CD4-positive, alpha-beta memory T cell (primary cell): ENCODE measurements around the gene HOXC12. TPM values are rescaled to one million over a fixed set of nuclear protein-coding genes. Genes with fewer than 3 reads are reported as not detected.

Experiments
- CTCF ChIA-PET: fragments of 350-600 bp; sonication (Branson Sonifier 250); formaldehyde crosslinking; loops from one replicate; lab custom pipeline; 2021; ENCODE audit warnings: inconsistent platforms; ENCODE audit not compliant: partially characterized antibody; lab: Charles Lee
- POLR2A ChIA-PET: fragments of 350-600 bp; sonication (Branson Sonifier 250); formaldehyde crosslinking; loops from one replicate; lab custom pipeline; 2021; ENCODE audit not compliant: partially characterized antibody; lab: Charles Lee
- DNase-seq, 5 donors: peaks; one replicate each; pipeline versions ENCODE4 v3.0.0 to v3.0.0-alpha.2; 2020 to 2022; ENCODE audit warnings: mixed read lengths in 1 of 5
- H3K27ac ChIP-seq: one replicate; pipeline ENCODE4 v1.7.0; 2013; ENCODE audit warnings: low read depth, low read length
- H3K27me3 ChIP-seq: 2 replicates; pipeline ENCODE4 v1.7.0; 2013; ENCODE audit warnings: mild to moderate bottlenecking, low read length, moderate library complexity; ENCODE audit not compliant: insufficient read depth
- H3K36me3 ChIP-seq: 2 replicates; pipeline ENCODE4 v1.7.0; 2013; ENCODE audit warnings: mild to moderate bottlenecking, low read length, moderate library complexity; ENCODE audit not compliant: insufficient read depth
- H3K4me1 ChIP-seq: 2 replicates; pipeline ENCODE4 v1.7.0; 2013; ENCODE audit warnings: mild to moderate bottlenecking, low read length, moderate library complexity; ENCODE audit not compliant: insufficient read depth
- H3K4me3 ChIP-seq, 2 donors: one replicate each; pipeline ENCODE4 v1.7.0; 2013; ENCODE audit warnings: low read length in 2 of 2, mild to moderate bottlenecking in 1 of 2
- H3K9me3 ChIP-seq, 2 donors: one replicate each; pipeline ENCODE4 v1.7.0; 2013; ENCODE audit warnings: low read length in 2 of 2, control low read depth in 1 of 2; ENCODE audit not compliant: control insufficient read depth in 1 of 2
- H3K27ac Mint-ChIP-seq, 7 donors: one replicate each; pipeline ENCODE4 v1.8.0; 2020 to 2021; ENCODE audit warnings: mixed read lengths in 7 of 7, mild to moderate bottlenecking in 6 of 7, inconsistent platforms in 3 of 7, moderate library complexity in 3 of 7
- H3K27me3 Mint-ChIP-seq, 2 donors: one replicate each; pipeline ENCODE4 v1.8.0; 2020 to 2021; ENCODE audit warnings: mixed read lengths in 2 of 2
- H3K36me3 Mint-ChIP-seq, 2 donors: one replicate each; pipeline ENCODE4 v1.8.0; 2020 to 2021; ENCODE audit warnings: mixed read lengths in 2 of 2, inconsistent platforms in 1 of 2, mild to moderate bottlenecking in 1 of 2
- H3K4me1 Mint-ChIP-seq, 4 donors: one replicate each; pipeline ENCODE4 v1.8.0; 2020 to 2021; ENCODE audit warnings: mixed read lengths in 4 of 4, mild to moderate bottlenecking in 1 of 4
- H3K4me3 Mint-ChIP-seq, 8 donors: one replicate each; pipeline ENCODE4 v1.8.0; 2020 to 2021; ENCODE audit warnings: mixed read lengths in 8 of 8, mild to moderate bottlenecking in 7 of 8, moderate library complexity in 6 of 8, inconsistent platforms in 3 of 8
- H3K9me3 Mint-ChIP-seq, 8 donors: one replicate each; pipeline ENCODE4 v1.8.0; 2020 to 2021; ENCODE audit warnings: mixed read lengths in 8 of 8, mild to moderate bottlenecking in 5 of 8, inconsistent platforms in 3 of 8, moderate library complexity in 1 of 8
- intact Hi-C: fragments of 100-400 bp; cut with micrococcal nuclease; formaldehyde crosslinking; loops from one replicate; pipeline ENCODE4 v1.15.1; 2023
- polyA plus RNA-seq, 2 donors: library from polyadenylated mRNA; unstranded; fragments of 300-500 nt; fragmentation: Illumina TruSeq; gene quantifications; one replicate each; pipeline ENCODE4 v1.2.3, GENCODE V29; 2021
- total RNA-seq, 2 experiments: library from RNA; stranded (reverse); gene quantifications; one replicate each; pipeline ENCODE4 v1.2.3, GENCODE V29; 2021

The HOXC12 gene
- total and polyA plus RNA-seq, 4 experiments from 2014 or later: not detected

DNA sequence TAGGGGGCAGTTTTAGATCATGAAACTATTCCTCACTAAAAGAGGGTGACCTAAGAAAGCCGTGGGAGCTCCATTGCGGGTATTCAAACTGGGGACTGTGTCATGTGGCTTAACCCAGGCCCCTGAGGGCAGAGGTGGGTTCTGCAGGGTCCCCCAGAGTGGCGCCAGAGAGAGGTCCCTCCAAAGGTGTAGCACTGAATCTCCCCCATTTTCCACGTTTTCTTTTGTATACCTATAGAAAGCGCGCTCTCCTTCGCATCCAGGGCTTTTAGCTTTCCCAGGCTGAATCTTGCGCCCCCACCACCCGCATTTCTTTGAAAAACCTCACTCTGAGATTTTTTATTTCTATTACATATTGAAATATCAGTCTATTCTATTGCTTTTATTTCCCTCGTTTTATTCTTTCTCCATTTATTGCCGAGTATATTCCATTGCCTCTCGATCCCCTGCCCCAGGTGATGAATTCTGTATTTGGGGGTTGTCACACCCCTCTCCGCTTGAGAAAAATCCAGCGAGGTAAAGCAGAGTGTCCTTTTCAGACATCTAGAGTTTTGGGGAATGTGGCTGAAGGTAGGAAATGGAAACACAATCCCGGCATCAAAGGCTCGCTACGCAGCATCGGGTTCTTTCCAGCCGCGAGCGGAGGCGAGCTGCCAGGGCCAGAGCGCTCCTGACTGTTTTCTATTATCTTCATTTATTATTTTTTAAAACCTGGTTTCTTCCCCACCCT is 16.9 kb upstream of the HOXC12 start:
- intact Hi-C loops: no loop called here
- ChIA-PET CTCF (no interaction called here), POLR2A (no interaction called here)
- peaks cover 6 to 26% (median 16%) of the 10 kb centered on the region in 4 donors for H3K4me1 Mint-ChIP-seq
- H3K4me3 Mint-ChIP-seq: peak overlapping the region in 3 of 8 donors; percentile 14 to 36 (median 22)
- peaks cover 0 to 9% (median 2%) of the 10 kb centered on the region in 8 donors for H3K9me3 Mint-ChIP-seq
- peaks cover 70 to 79% of the 10 kb centered on the region in 2 donors for H3K27me3 Mint-ChIP-seq
- no peaks in the 10 kb centered on the region for H3K36me3 ChIP-seq
- no peaks in the 10 kb centered on the region for H3K36me3 Mint-ChIP-seq
- H3K9me3 ChIP-seq: no peaks in the 10 kb centered on the region
- H3K4me1 ChIP-seq: peaks cover 12% of the 10 kb centered on the region
- no peak overlapping the region for H3K27ac ChIP-seq
- no peak overlapping the region for H3K4me3 ChIP-seq
- peak overlapping the region in 1 of 7 donors; percentile 63 for H3K27ac Mint-ChIP-seq
- peaks cover 60% of the 10 kb centered on the region for H3K27me3 ChIP-seq
- no peak for DNase-seq

DNA sequence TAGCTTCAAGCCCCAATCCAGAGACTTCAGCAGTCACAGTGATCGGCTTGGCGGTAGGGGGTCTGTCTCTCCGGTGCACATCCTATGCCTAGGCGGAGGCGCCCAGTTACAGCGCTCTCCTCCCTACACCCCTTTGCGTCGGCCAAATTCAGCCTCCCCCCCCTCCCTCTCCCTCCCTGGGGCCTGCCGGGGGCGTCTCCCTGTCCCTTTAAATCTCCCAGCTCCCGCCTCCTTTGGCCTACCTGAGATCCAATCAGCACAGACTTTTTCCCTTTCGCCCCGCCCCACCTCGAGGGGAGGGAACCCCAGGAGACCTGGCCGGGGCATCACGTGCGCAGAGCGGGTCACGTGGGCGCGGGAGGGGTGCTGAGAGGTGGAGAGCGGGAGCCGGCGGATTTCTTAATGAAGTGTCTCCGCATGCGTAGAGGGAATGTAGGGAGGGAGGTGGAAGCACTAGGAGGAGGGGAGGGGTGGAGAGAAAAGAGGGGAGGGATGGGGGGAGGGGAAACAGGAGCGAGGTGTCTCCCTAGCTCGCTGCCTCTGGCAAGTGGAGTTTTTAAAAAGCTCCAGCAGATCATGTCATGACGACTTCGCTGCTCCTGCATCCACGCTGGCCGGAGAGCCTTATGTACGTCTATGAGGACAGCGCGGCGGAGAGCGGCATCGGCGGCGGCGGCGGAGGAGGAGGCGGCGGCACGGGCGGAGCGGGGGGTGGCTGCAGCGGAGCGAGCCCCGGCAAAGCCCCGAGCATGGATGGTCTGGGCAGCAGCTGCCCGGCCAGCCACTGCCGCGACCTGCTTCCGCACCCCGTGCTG is 16.2 kb upstream of the HOXC12 start, which contains the start of gene HOXC13:
Gene HOXC13, plus strand, starts transcription at position 506 of the 815 bp plus-strand sequence. Its CDS starts 76 bp downstream, at position 582.
- DNase-seq: no peak

DNA sequence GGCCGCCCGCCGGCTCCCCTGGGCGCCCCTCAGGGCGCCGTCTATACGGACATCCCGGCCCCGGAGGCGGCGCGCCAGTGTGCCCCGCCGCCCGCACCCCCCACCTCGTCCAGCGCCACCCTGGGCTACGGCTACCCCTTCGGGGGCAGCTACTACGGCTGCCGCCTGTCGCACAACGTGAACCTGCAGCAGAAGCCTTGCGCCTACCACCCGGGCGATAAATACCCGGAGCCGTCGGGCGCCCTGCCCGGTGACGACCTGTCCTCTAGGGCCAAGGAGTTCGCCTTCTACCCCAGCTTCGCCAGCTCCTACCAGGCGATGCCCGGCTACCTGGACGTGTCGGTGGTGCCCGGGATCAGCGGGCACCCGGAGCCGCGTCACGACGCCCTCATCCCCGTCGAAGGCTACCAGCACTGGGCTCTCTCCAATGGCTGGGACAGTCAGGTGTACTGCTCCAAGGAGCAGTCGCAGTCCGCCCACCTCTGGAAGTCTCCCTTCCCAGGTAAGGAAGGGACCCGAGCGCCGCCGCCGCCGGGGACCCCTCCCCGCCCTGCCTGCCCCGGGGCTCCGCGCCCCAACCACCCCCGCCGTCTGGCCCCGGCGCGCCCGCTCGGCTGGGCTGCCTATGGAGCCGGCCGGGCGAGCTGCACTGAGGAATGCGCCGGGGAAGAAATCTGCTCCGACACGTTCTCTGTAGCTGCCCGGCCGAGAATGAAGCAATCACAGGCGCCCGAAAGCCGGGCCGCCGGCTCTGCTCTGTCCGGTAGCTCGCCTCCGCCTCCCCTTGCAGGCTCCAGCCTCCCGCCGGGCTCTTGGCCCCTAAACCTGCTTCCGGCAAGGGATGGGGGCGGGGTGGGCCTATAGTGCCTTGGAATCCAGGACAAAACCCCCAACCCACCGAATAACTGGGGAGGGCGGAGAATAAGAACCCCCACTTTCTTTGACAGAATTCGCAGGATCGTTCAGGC is 15.3 kb upstream of the HOXC12 start:
- H3K27me3 ChIP-seq: peaks cover 61% of the 10 kb centered on the region
- Mint-ChIP-seq H3K27me3 (peaks cover 67 to 74% of the 10 kb centered on the region in 2 donors), H3K4me3 (peak overlapping the region in 2 of 8 donors; percentile 15 to 31), H3K4me1 (peaks cover 6 to 26% (median 16%) of the 10 kb centered on the region in 4 donors), H3K9me3 (peaks cover 0 to 9% (median 2%) of the 10 kb centered on the region in 8 donors), H3K36me3 (no peaks in the 10 kb centered on the region), H3K27ac (peak overlapping the region in 2 of 7 donors; percentile 5 to 35)
- no peak overlapping the region for H3K27ac ChIP-seq
- H3K9me3 ChIP-seq: no peaks in the 10 kb centered on the region
- no peaks in the 10 kb centered on the region for H3K36me3 ChIP-seq
- intact Hi-C loops: no loop called here
- peaks cover 12% of the 10 kb centered on the region for H3K4me1 ChIP-seq
- CTCF ChIA-PET: no interaction called here
- H3K4me3 ChIP-seq: no peak overlapping the region
- no peak for DNase-seq
- POLR2A ChIA-PET: no interaction called here

More for the DNA sequence above, 16.2 kb upstream of the HOXC12 start, which contains the start of gene HOXC13:
- POLR2A ChIA-PET: no interaction called here
- CTCF ChIA-PET: no interaction called here
- Histone ChIP-seq H3K4me3 (no peak within 1 kb of the TSS), H3K27ac (no peak within 1 kb of the TSS), H3K9me3 (no peaks in the 10 kb centered on the region), H3K36me3 (no peaks in the 10 kb centered on the region), H3K4me1 (peaks cover 12% of the 10 kb centered on the region), H3K27me3 (peaks cover 61% of the 10 kb centered on the region)
- intact Hi-C loops: no loop called here
- peak within 1 kb of the TSS in 2 of 7 donors; percentile 35 to 63 for H3K27ac Mint-ChIP-seq
- H3K9me3 Mint-ChIP-seq: peaks cover 0 to 9% (median 2%) of the 10 kb centered on the region in 8 donors
- peaks cover 6 to 26% (median 16%) of the 10 kb centered on the region in 4 donors for H3K4me1 Mint-ChIP-seq
- peaks cover 68 to 75% of the 10 kb centered on the region in 2 donors for H3K27me3 Mint-ChIP-seq
- peak within 1 kb of the TSS in 4 of 8 donors; percentile 15 to 59 (median 30) for H3K4me3 Mint-ChIP-seq
- H3K36me3 Mint-ChIP-seq: no peaks in the 10 kb centered on the region

DNA sequence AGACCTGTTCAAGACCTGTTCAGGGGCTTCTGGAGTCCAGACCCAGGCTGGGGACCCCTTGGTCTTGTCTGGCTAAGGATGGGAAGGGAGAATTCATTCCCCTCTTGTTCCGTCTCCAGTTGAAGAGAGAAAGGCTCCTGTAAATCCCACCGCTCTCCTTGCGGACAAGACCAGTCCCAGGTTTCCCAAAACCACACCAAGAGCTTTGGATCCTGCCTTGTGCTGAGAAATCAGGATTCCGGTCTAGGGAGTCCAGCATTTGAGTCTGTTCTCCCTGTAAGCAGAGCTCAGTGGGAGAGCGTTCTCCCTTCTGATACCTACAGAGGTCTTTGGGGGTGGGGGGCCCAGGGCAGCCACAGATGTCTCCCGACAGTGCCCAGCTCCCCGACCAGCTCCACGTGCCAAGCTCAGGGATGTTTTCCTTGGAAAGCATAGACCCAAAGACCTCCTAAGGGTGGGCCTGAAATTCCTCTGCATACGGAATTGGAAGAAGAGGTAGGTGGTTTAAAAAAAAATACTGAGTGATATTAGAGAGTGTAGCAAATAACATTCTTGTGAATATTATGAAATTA is 14.2 kb upstream of the HOXC12 start:
- Mint-ChIP-seq H3K27ac (peak overlapping the region in 1 of 7 donors; percentile 5), H3K9me3 (peaks cover 0 to 11% (median 2%) of the 10 kb centered on the region in 8 donors)
- intact Hi-C loops: no loop called here

DNA sequence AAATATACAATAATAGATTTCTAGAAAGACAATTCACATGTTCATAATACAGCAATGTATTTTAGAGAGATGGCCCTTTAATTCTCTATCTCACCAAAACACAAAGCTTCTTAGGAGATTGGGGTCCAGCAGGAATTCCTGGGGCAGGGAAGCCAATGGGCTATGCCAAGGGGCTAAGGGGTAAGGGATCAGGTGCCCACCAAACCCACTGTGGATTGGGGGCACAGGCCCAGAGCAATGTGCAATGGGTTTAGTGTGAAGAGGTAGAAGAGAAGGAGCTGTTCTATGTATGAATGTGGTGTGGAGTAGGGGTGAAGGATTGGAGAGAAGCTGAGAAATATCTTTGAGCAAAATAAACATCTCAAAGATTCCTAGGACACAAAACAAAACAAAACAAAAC is 13.5 kb upstream of the HOXC12 start:
- CTCF ChIA-PET: no interaction called here

More for the DNA sequence above, 14.2 kb upstream of the HOXC12 start:
- no peaks in the 10 kb centered on the region for H3K9me3 ChIP-seq
- H3K27me3 ChIP-seq: peaks cover 61% of the 10 kb centered on the region
- Mint-ChIP-seq H3K4me1 (peaks cover 4 to 22% (median 13%) of the 10 kb centered on the region in 4 donors), H3K4me3 (no peak overlapping the region), H3K27me3 (peaks cover 67 to 75% of the 10 kb centered on the region in 2 donors), H3K36me3 (no peaks in the 10 kb centered on the region)
- H3K4me1 ChIP-seq: peaks cover 8% of the 10 kb centered on the region
- CTCF ChIA-PET: no interaction called here
- no peak for DNase-seq
- H3K27ac ChIP-seq: no peak overlapping the region
- POLR2A ChIA-PET: no interaction called here
- H3K4me3 ChIP-seq: no peak overlapping the region
- no peaks in the 10 kb centered on the region for H3K36me3 ChIP-seq

DNA sequence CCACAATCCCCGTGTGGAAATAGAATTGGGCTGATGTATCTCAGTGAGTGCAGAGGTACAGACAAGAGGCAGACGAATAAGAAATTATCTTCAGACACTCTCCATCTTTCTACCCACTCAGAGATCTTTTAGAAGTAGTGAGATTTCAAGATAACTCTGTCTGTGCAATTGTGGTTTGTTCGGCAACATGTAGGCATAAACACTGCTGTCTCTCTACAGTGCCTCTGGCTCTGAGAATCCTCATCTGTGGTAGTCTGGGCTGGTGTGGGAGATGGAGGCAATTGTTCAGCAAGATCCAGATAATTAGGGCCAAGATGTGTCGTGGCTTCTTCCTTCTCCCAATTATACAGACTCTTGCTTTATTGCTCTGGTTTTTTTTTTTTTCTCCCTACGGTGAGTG is 13.0 kb upstream of the HOXC12 start:
- Histone ChIP-seq H3K27me3 (peaks cover 73% of the 10 kb centered on the region), H3K36me3 (no peaks in the 10 kb centered on the region), H3K9me3 (no peaks in the 10 kb centered on the region), H3K27ac (no peak overlapping the region), H3K4me3 (no peak overlapping the region), H3K4me1 (peaks cover 4% of the 10 kb centered on the region)
- ChIA-PET CTCF (no interaction called here), POLR2A (no interaction called here)
- intact Hi-C loops: no loop called here
- Mint-ChIP-seq H3K27ac (no peak overlapping the region), H3K36me3 (no peaks in the 10 kb centered on the region), H3K4me3 (no peak overlapping the region), H3K9me3 (peaks cover 0 to 15% (median 2%) of the 10 kb centered on the region in 8 donors), H3K4me1 (peaks cover 2 to 14% (median 8%) of the 10 kb centered on the region in 4 donors), H3K27me3 (peaks cover 69 to 77% of the 10 kb centered on the region in 2 donors)
- DNase-seq: no peak

More for the DNA sequence above, 13.5 kb upstream of the HOXC12 start:
- POLR2A ChIA-PET: no interaction called here
- H3K9me3 ChIP-seq: no peaks in the 10 kb centered on the region
- H3K9me3 Mint-ChIP-seq: peaks cover 0 to 15% (median 2%) of the 10 kb centered on the region in 8 donors
- peak overlapping the region in 1 of 8 donors; percentile 67 for H3K4me3 Mint-ChIP-seq
- no peak overlapping the region for H3K27ac ChIP-seq
- peaks cover 67% of the 10 kb centered on the region for H3K27me3 ChIP-seq
- DNase-seq: no peak
- H3K4me3 ChIP-seq: no peak overlapping the region
- H3K27ac Mint-ChIP-seq: no peak overlapping the region
- H3K4me1 ChIP-seq: peaks cover 4% of the 10 kb centered on the region
- H3K4me1 Mint-ChIP-seq: peaks cover 2 to 16% (median 8%) of the 10 kb centered on the region in 4 donors
- H3K36me3 Mint-ChIP-seq: no peaks in the 10 kb centered on the region
- intact Hi-C loops: no loop called here
- peaks cover 68 to 75% of the 10 kb centered on the region in 2 donors for H3K27me3 Mint-ChIP-seq
- no peaks in the 10 kb centered on the region for H3K36me3 ChIP-seq
